ENCODE results near the gene HIGD1B. TPM values are rescaled to one million over a fixed set of nuclear protein-coding genes. Genes with fewer than 3 reads are reported as not detected.

Gene HIGD1B
- total and polyA plus RNA-seq, 2 donors (not counting 3 experiments of a cell fraction or from before 2014, with no cell fraction given), result not detected

GRCh38 chr17:44830359-44831288 is 17.1 kb upstream of the HIGD1B start:
- peak; percentile 62 for FAIRE-seq
- POLR2A ChIA-PET, result no interaction called here
- peak; percentile 29 for DNase-seq (ENCODE audit: low read depth, low spot score)
- peak overlapping the region; percentile 93 for H3K9ac ChIP-seq (replicated peaks; ENCODE audit: extremely low read depth, insufficient read depth, low read length)
- H3K27ac ChIP-seq (ENCODE audit: insufficient read depth, low read depth, low read length), result no peak overlapping the region
- intact Hi-C loops (cut with micrococcal nuclease) (no loop called here), dilution Hi-C loops (cut with MboI; ENCODE audit: extremely low pct_ligation_motif_present, low sequenced_read_pairs) (no loop called here)
- H3K79me2 ChIP-seq (ENCODE audit: control insufficient read depth, insufficient read depth, low read length), result peaks cover 38% of the 10 kb centered on the region
- H3K4me1 ChIP-seq (ENCODE audit: control insufficient read depth, extremely low read depth, insufficient read depth, low read length), result peaks cover 7% of the 10 kb centered on the region
- no peaks in the 10 kb centered on the region for H3K36me3 ChIP-seq (ENCODE audit: control insufficient read depth in 2 of 2, extremely low read depth in 1 of 2, insufficient read depth in 2 of 2, low read length in 2 of 2)
- BruUV-seq (replicated peaks), result TSS peak; percentile 71
- TF ChIP-seq FOS (IDR thresholded peaks at IDR 0.05; ENCODE audit: borderline replicate concordance, insufficient read depth, low read length) (no peak), POLR2A (IDR thresholded peaks at IDR 0.05; ENCODE audit: low read depth, low read length) (no peak), JUN (IDR thresholded peaks at IDR 0.05; ENCODE audit: borderline replicate concordance, insufficient read depth, insufficient read length, low read depth) (no peak), MYC (IDR thresholded peaks at IDR 0.05; ENCODE audit: low read depth, low read length) (no peak), POLR2AphosphoS5 (IDR thresholded peaks at IDR 0.05; ENCODE audit: insufficient read depth, low read depth, low read length) (no peak), CTCF (IDR thresholded peaks at IDR 0.05; ENCODE audit: extremely low read depth in 1 of 2, insufficient read depth in 1 of 2, low read depth in 1 of 2, low read length in 2 of 2) (no peak), GATA2 (IDR thresholded peaks at IDR 0.05; ENCODE audit: insufficient read depth, insufficient read length, low read depth, low read length) (no peak), EZH2 (IDR thresholded peaks at IDR 0.05; ENCODE audit: borderline replicate concordance, low read depth, low read length, severe bottlenecking) (no peak)
- TF ChIP-seq, protein P1, sequence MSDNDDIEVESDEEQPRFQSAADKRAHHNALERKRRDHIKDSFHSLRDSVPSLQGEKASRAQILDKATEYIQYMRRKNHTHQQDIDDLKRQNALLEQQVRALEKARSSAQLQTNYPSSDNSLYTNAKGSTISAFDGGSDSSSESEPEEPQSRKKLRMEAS (IDR thresholded peaks at IDR 0.05; ENCODE audit: insufficient read depth, insufficient read length), result no peak
- H4K20me1 ChIP-seq (replicated peaks; ENCODE audit: control insufficient read depth, extremely low read depth, insufficient read depth, low read length), result no peaks in the 10 kb centered on the region
- no peaks in the 10 kb centered on the region for H3K9me3 ChIP-seq (replicated peaks; ENCODE audit: control insufficient read depth, insufficient read depth, low read length)
- H3K9me1 ChIP-seq (replicated peaks; ENCODE audit: control insufficient read depth, extremely low read depth, insufficient read depth, low read length), result no peaks in the 10 kb centered on the region
- H3K27me3 ChIP-seq (ENCODE audit: control insufficient read depth in 2 of 2, insufficient read depth in 2 of 2, low read length in 2 of 2), result no peaks in the 10 kb centered on the region
- peak overlapping the region; percentile 82 for H3K4me2 ChIP-seq (ENCODE audit: insufficient read depth, low read length)
- H3K4me3 ChIP-seq (replicated peaks in 1 of 3; ENCODE audit: insufficient read depth in 1 of 3, low read depth in 1 of 3, low read length in 3 of 3), result peak overlapping the region; percentile 45 to 98 (median 96)
- peak overlapping the region; percentile 98 for H2AFZ ChIP-seq (ENCODE audit: low read depth, low read length)
- CTCF ChIA-PET, result interaction anchor here (0.9 to 6.8 kb wide), 5 partner anchors 7 to 52 kb away, joined by 3 to 78 read pairs (median 6); no protein-coding TSS in a partner anchor
